HL-60 (cell line): ENCODE results near the gene NPY2R.

Experiments used
- DNase-seq, 2 experiments: peaks; one replicate each; pipeline ENCODE4 v3.0.0-alpha.2; 2010 to 2020; ENCODE audit warnings: low read depth in 1 of 2, low spot score in 1 of 2
- H3K27ac ChIP-seq: fragments of 250-450 bp; sonication (Bioruptor Pico); replicated peaks from 2 replicates; pipeline ENCODE4 v1.5.1; 2020; ENCODE audit warnings: mild to moderate bottlenecking, moderate library complexity
- H3K27me3 ChIP-seq: fragments of 250-450 bp; sonication (Bioruptor Pico); 2 replicates; pipeline ENCODE4 v1.5.1; 2021; ENCODE audit warnings: mild to moderate bottlenecking, moderate library complexity; ENCODE audit not compliant: insufficient read depth, poor library complexity, severe bottlenecking
- H3K4me3 ChIP-seq: replicated peaks from 2 replicates; pipeline ENCODE4 v1.5.1; 2011; ENCODE audit warnings: mild to moderate bottlenecking, control low read depth, low read length; ENCODE audit not compliant: insufficient read depth
- CTCF ChIP-seq: IDR thresholded peaks from one replicate; pipeline ENCODE4 v1.5.1; 2011; ENCODE audit warnings: low read length, control low read depth, inconsistent platforms; ENCODE audit not compliant: insufficient read depth
- GABPA ChIP-seq: IDR thresholded peaks from 2 replicates; pipeline ENCODE4 v1.6.1; 2012; ENCODE audit warnings: low read depth
- POLR2AphosphoS5 ChIP-seq: IDR thresholded peaks from 2 replicates; pipeline ENCODE4 v1.6.1; 2012; ENCODE audit warnings: low read depth
- SPI1 ChIP-seq: IDR thresholded peaks from 2 replicates; pipeline ENCODE4 v1.6.1; 2012; ENCODE audit warnings: low read depth, mild to moderate bottlenecking, borderline replicate concordance
- TF ChIP-seq, protein P1 (sequence below): IDR thresholded peaks from 2 replicates; pipeline ENCODE4 v1.6.1; 2012; ENCODE audit warnings: low read depth; ENCODE audit not compliant: insufficient replicate concordance

The NPY2R gene

DNA sequence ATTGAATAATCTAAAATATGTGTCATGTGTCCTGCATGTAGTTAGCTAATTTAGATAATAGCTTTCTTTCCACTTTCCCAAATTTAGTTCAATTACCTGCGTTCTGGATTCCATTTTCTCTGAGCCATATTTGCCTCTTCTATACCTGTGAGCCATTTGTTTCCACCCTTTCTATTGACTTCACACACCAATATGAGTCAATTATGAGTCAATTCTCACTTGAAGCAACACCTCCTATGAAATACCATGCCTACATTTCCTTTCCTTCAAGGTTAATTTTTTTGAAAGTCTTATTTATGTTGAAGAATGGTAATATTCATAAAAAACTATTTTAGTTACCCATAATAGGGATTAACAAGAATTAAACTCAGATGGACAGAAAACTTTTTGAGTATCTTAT lies 25.8 kb downstream of the NPY2R start:
- DNase-seq, result no peak
- no peak overlapping the region for H3K27ac ChIP-seq
- H3K27me3 ChIP-seq, result no peaks in the 10 kb centered on the region
- no peak overlapping the region for H3K4me3 ChIP-seq
- TF ChIP-seq, protein P1, sequence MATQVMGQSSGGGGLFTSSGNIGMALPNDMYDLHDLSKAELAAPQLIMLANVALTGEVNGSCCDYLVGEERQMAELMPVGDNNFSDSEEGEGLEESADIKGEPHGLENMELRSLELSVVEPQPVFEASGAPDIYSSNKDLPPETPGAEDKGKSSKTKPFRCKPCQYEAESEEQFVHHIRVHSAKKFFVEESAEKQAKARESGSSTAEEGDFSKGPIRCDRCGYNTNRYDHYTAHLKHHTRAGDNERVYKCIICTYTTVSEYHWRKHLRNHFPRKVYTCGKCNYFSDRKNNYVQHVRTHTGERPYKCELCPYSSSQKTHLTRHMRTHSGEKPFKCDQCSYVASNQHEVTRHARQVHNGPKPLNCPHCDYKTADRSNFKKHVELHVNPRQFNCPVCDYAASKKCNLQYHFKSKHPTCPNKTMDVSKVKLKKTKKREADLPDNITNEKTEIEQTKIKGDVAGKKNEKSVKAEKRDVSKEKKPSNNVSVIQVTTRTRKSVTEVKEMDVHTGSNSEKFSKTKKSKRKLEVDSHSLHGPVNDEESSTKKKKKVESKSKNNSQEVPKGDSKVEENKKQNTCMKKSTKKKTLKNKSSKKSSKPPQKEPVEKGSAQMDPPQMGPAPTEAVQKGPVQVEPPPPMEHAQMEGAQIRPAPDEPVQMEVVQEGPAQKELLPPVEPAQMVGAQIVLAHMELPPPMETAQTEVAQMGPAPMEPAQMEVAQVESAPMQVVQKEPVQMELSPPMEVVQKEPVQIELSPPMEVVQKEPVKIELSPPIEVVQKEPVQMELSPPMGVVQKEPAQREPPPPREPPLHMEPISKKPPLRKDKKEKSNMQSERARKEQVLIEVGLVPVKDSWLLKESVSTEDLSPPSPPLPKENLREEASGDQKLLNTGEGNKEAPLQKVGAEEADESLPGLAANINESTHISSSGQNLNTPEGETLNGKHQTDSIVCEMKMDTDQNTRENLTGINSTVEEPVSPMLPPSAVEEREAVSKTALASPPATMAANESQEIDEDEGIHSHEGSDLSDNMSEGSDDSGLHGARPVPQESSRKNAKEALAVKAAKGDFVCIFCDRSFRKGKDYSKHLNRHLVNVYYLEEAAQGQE, result no peak
- no peak for TF ChIP-seq SPI1
- TF ChIP-seq CTCF, result no peak
- no peak for TF ChIP-seq POLR2AphosphoS5
- TF ChIP-seq GABPA, result no peak

- TF ChIP-seq GABPA (no peak), SPI1 (no peak), CTCF (no peak), POLR2AphosphoS5 (no peak)
- TF ChIP-seq, protein P1, result no peak
- Histone ChIP-seq H3K27me3 (no peaks in the 10 kb centered on the region), H3K4me3 (no peak overlapping the region), H3K27ac (no peak overlapping the region)
- DNase-seq, result no peak
These were observed 29.1 kb downstream of the NPY2R start for GRCh38 chr4:155237567-155237966.

GRCh38 chr4:155241225-155241624 lies 32.8 kb downstream of the NPY2R start:
- Histone ChIP-seq H3K4me3 (no peak overlapping the region), H3K27ac (no peak overlapping the region), H3K27me3 (no peaks in the 10 kb centered on the region)
- DNase-seq, result no peak
- TF ChIP-seq POLR2AphosphoS5 (no peak), CTCF (no peak), GABPA (no peak), SPI1 (no peak)
- TF ChIP-seq, protein P1, result no peak
